OCI-LY3 (cell line): ENCODE data around the gene MRPS22.

Experiments used
- CTCF ChIP-seq: fragments of 200-600, 300-600 bp; sonication (generic); IDR thresholded peaks from 2 replicates; pipeline ENCODE4 v1.5.1; 2014; ENCODE audit warnings: antibody characterized with exemption, low read length, low read depth
- EZH2phosphoT487 ChIP-seq: fragments of 200-600 bp; shearing (Covaris generic); IDR thresholded peaks from 2 replicates; pipeline ENCODE4 v1.6.1; 2018; ENCODE audit warnings: antibody characterized with exemption, mixed run types, low read depth

- TF ChIP-seq CTCF (no peak), EZH2phosphoT487 (no peak)
These were observed 41.1 kb upstream of the MRPS22 start for GRCh38 chr3:139302801-139303113.
